SU-DHL-6 (cell line): Measurements from ENCODE around the gene CCNY.

ENCODE experiments used
- H2AFZ ChIP-seq: fragments of 200-600 bp; sonication (generic); 2 replicates; pipeline ENCODE4 v1.6.1; 2014; ENCODE audit warnings: low read depth, mild to moderate bottlenecking, moderate library complexity, mixed read lengths, antibody characterized with exemption, low read length; ENCODE audit not compliant: severe bottlenecking
- H3F3A ChIP-seq: fragments of 200-600 bp; shearing (Covaris generic); 2 replicates; pipeline ENCODE4 v1.6.0; 2016; ENCODE audit warnings: antibody characterized with exemption, mild to moderate bottlenecking; ENCODE audit not compliant: insufficient read depth
- H3K27ac ChIP-seq: fragments of 200-600 bp; sonication (generic); 2 replicates; pipeline ENCODE4 v1.5.1; 2016; ENCODE audit warnings: low read depth, mild to moderate bottlenecking, low read length, moderate library complexity, mixed read lengths
- H3K27me3 ChIP-seq: fragments of 200-600 bp; sonication (generic), shearing (Covaris generic); 2 replicates; pipeline ENCODE4 v1.6.0; 2014; ENCODE audit warnings: mild to moderate bottlenecking, low read length
- H3K36me3 ChIP-seq: fragments of 200-600 bp; sonication (generic); 2 replicates; pipeline ENCODE4 v1.6.1; 2014; ENCODE audit warnings: mild to moderate bottlenecking, low read length, mixed read lengths
- H3K4me2 ChIP-seq: fragments of 300-600, 200-600 bp; shearing (Covaris generic), sonication (generic); 2 replicates; pipeline ENCODE4 v1.6.0; 2014; ENCODE audit warnings: low read length, low read depth, mild to moderate bottlenecking; ENCODE audit not compliant: poor library complexity, severe bottlenecking
- H3K4me3 ChIP-seq: fragments of 200-600 bp; sonication (generic); 2 replicates; pipeline ENCODE4 v1.5.1; 2014; ENCODE audit warnings: antibody characterized with exemption, low read length, mild to moderate bottlenecking, mixed read lengths; ENCODE audit not compliant: insufficient read depth, poor library complexity, severe bottlenecking
- H3K79me2 ChIP-seq: fragments of 200-600 bp; sonication (generic); 2 replicates; pipeline ENCODE4 v1.6.1; 2014; ENCODE audit warnings: mild to moderate bottlenecking, low read length, moderate library complexity; ENCODE audit not compliant: insufficient read depth
- H3K9ac ChIP-seq: fragments of 200-600 bp; sonication (generic); 2 replicates; pipeline ENCODE4 v1.7.0; 2014; ENCODE audit warnings: mild to moderate bottlenecking, low read length
- H3K9me2 ChIP-seq: fragments of 200-600 bp; sonication (generic); replicated peaks from 2 replicates; pipeline ENCODE4 v1.6.1; 2014; ENCODE audit warnings: low read length; ENCODE audit not compliant: insufficient read depth
- H3K9me3 ChIP-seq: fragments of 200-600 bp; sonication (generic); 2 replicates; pipeline ENCODE4 v1.6.1; 2014; ENCODE audit warnings: low read length, mixed read lengths; ENCODE audit not compliant: insufficient read depth
- H4K20me1 ChIP-seq: fragments of 200-600 bp; sonication (generic); 2 replicates; pipeline ENCODE4 v1.6.1; 2014; ENCODE audit warnings: low read depth, mild to moderate bottlenecking, antibody characterized with exemption, low read length, moderate library complexity, mixed read lengths
- EZH2phosphoT487 ChIP-seq: fragments of 200-600 bp; sonication (generic), shearing (Covaris generic); conservative IDR thresholded peaks from 2 replicates; pipeline ENCODE4 v1.6.1; 2018; ENCODE audit warnings: mild to moderate bottlenecking, antibody characterized with exemption, low read length, moderate library complexity, mixed read lengths
- TF ChIP-seq, protein P1 (sequence below): fragments of 200-600 bp; sonication (generic); IDR thresholded peaks from one replicate; pipeline ENCODE4 v1.5.1; 2017; ENCODE audit warnings: antibody characterized with exemption, mild to moderate bottlenecking, low read length, moderate library complexity; ENCODE audit not compliant: insufficient read depth, poor library complexity, severe bottlenecking

CCNY gene

DNA sequence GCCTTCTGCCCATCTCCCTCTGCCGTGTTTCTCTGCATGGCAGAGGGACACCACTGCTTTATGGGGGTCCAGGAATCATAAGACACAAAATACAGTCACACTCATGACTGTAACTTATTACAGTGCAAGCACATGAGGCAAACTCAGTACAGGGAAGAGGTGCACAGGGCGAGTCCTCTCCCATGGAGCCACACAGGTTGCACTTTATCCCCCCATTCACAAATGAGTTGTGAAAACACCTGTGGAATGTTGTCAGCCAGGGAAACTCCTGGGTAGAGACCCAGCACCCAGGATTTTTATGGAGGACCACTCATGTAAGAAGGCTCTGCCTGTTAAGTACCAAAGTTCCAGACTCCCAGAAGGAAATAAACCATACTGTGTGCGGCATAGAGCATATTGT, 161.6 kb downstream of the CCNY start:
- no peaks in the 10 kb centered on the region for H3K9me3 ChIP-seq
- H3K79me2 ChIP-seq, result no peaks in the 10 kb centered on the region
- TF ChIP-seq EZH2phosphoT487, result no peak
- TF ChIP-seq, protein P1, sequence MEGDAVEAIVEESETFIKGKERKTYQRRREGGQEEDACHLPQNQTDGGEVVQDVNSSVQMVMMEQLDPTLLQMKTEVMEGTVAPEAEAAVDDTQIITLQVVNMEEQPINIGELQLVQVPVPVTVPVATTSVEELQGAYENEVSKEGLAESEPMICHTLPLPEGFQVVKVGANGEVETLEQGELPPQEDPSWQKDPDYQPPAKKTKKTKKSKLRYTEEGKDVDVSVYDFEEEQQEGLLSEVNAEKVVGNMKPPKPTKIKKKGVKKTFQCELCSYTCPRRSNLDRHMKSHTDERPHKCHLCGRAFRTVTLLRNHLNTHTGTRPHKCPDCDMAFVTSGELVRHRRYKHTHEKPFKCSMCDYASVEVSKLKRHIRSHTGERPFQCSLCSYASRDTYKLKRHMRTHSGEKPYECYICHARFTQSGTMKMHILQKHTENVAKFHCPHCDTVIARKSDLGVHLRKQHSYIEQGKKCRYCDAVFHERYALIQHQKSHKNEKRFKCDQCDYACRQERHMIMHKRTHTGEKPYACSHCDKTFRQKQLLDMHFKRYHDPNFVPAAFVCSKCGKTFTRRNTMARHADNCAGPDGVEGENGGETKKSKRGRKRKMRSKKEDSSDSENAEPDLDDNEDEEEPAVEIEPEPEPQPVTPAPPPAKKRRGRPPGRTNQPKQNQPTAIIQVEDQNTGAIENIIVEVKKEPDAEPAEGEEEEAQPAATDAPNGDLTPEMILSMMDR, result no peak
- no peaks in the 10 kb centered on the region for H4K20me1 ChIP-seq
- H3K4me3 ChIP-seq, result no peak overlapping the region
- H3K27ac ChIP-seq, result no peak overlapping the region
- no peak overlapping the region for H3K4me2 ChIP-seq
- no peaks in the 10 kb centered on the region for H3K27me3 ChIP-seq
- no peaks in the 10 kb centered on the region for H3K36me3 ChIP-seq
- H2AFZ ChIP-seq, result no peak overlapping the region
- no peak overlapping the region for H3K9ac ChIP-seq
- no peaks in the 10 kb centered on the region for H3F3A ChIP-seq
- H3K9me2 ChIP-seq, result no peaks in the 10 kb centered on the region

DNA sequence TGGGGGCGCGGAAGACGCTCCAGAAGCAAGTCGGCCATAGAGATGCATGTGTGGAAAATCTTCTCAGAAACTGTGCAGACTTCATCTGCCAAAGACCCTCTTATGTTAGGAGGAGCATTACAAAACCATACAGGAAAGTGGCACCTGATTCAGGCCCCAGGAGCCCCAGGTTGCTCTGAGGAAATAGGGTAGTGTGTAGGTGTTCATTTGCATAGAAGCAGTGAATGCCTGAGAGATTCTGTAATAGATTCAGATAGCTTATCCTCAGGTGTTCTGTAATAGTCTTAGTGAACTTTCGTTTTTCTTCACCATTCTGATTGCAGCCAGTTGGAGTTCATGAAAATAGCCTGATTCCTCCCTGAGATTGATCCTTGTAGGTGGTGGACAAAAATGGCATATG, 162.4 kb downstream of the CCNY start:
- Histone ChIP-seq H2AFZ (no peak overlapping the region), H3K4me3 (no peak overlapping the region), H3K9me2 (no peaks in the 10 kb centered on the region), H3K27ac (no peak overlapping the region), H4K20me1 (no peaks in the 10 kb centered on the region), H3K9me3 (no peaks in the 10 kb centered on the region), H3K9ac (no peak overlapping the region), H3K4me2 (no peak overlapping the region), H3K36me3 (no peaks in the 10 kb centered on the region), H3F3A (no peaks in the 10 kb centered on the region), H3K27me3 (no peaks in the 10 kb centered on the region), H3K79me2 (no peaks in the 10 kb centered on the region)
- TF ChIP-seq EZH2phosphoT487, result no peak
- TF ChIP-seq, protein P1, result no peak

DNA sequence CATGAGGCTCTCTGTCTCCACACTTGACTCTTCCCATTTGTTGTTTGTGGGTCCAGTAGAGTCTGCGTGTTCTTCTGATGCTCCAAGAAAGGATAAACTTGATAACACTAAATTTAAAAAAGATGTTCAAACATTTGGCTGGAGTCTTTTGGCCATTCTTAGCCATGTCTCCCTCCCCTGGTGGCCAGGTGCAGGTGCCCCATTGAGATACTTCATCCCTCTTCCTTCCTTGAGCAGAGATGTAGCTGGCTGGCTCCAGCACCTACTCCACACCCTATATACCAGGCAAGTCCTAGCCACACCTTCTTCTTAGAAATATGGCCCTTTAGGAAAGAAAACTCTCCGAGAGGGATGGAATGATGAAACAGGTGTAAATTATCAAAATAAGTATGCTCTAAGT, 165.6 kb downstream of the CCNY start:
- no peak overlapping the region for H3K27ac ChIP-seq
- H3K9ac ChIP-seq, result no peak overlapping the region
- H3K36me3 ChIP-seq, result no peaks in the 10 kb centered on the region
- no peak overlapping the region for H2AFZ ChIP-seq
- H4K20me1 ChIP-seq, result no peaks in the 10 kb centered on the region
- no peak overlapping the region for H3K4me3 ChIP-seq
- no peaks in the 10 kb centered on the region for H3K9me3 ChIP-seq
- H3K4me2 ChIP-seq, result no peak overlapping the region
- H3K79me2 ChIP-seq, result no peaks in the 10 kb centered on the region
- TF ChIP-seq, protein P1, result no peak
- no peak for TF ChIP-seq EZH2phosphoT487
- no peaks in the 10 kb centered on the region for H3K9me2 ChIP-seq
- H3K27me3 ChIP-seq, result no peaks in the 10 kb centered on the region
- H3F3A ChIP-seq, result no peaks in the 10 kb centered on the region

DNA sequence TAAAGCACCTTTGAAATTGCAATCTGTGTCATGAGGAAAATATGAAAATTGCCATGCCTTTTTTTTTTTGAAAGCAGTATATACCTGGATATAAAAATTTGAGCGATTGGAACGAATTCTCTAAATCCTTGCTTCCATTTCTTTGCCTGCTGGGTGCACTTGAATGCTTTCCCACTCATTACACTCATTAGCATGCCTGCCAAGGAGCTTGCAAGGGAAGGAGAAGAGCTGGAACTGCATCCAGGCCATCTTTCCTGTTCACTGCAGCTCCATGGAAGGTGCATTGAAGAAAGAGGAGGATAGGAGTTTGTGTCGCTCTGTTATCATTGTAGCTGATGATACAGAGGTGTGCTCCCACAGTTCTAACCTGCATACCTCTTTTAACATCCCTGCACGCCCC, 166.4 kb downstream of the CCNY start:
- H4K20me1 ChIP-seq, result no peaks in the 10 kb centered on the region
- TF ChIP-seq, protein P1, result no peak
- no peak for TF ChIP-seq EZH2phosphoT487

More for the DNA sequence above, 166.4 kb downstream of the CCNY start:
- Histone ChIP-seq H3K27ac (no peak overlapping the region), H3K9me2 (no peaks in the 10 kb centered on the region), H3K36me3 (no peaks in the 10 kb centered on the region), H3K79me2 (no peaks in the 10 kb centered on the region), H3F3A (no peaks in the 10 kb centered on the region), H2AFZ (no peak overlapping the region), H3K27me3 (no peaks in the 10 kb centered on the region), H3K4me3 (no peak overlapping the region), H3K9ac (no peak overlapping the region), H3K9me3 (no peaks in the 10 kb centered on the region), H3K4me2 (no peak overlapping the region)
